K562 (cell line): Measurements from ENCODE around the gene CBLL1.

Source experiments
- NR2C2 ChIP-seq, 2 experiments: fragments of 200-800 bp in 1 of 2; sonication (Bioruptor generic) in 1 of 2; sonication (generic) in 1 of 2; formaldehyde crosslinking in 1 of 2; IDR thresholded peaks; 2 replicates each; pipeline versions ENCODE4 v1.6.1 to v1.8.0; 2016 to 2022; ENCODE audit warnings: mild to moderate bottlenecking in 1 of 2, missing compliant biosample characterization in 1 of 2, missing genetic modification characterization in 1 of 2, missing genetic modification reagents in 1 of 2
- SMC3 ChIP-seq: conservative IDR thresholded peaks from 2 replicates; pipeline ENCODE4 v1.6.1; 2011; ENCODE audit warnings: low read depth, low read length, improper control_type of control experiment; ENCODE audit not compliant: insufficient read depth
- ZC3H11A ChIP-seq: IDR thresholded peaks from 2 replicates; pipeline ENCODE4 v1.6.1; 2012; ENCODE audit warnings: low read depth, low read length, improper control_type of control experiment
- ZKSCAN3 ChIP-seq: fragments of 250-450 bp; sonication (Bioruptor Pico); IDR thresholded peaks from 2 replicates; pipeline ENCODE4 v1.4.0; 2020
- ZNF408 ChIP-seq: fragments of 250-450 bp; sonication (Bioruptor Pico); IDR thresholded peaks from 2 replicates; pipeline ENCODE4 v1.4.0; 2020; ENCODE audit warnings: low read depth, mild to moderate bottlenecking, moderate library complexity
- TF ChIP-seq, protein P1 (sequence below): fragments of 450-650 bp; IDR thresholded peaks from one replicate; pipeline ENCODE4 v1.6.1; 2018; ENCODE audit warnings: mild to moderate bottlenecking, moderate library complexity; ENCODE audit not compliant: partially characterized antibody
- TF ChIP-seq, protein P2 (sequence below): fragments of 450-650 bp; IDR thresholded peaks from 2 replicates; pipeline ENCODE4 v1.6.1; 2017; ENCODE audit warnings: mild to moderate bottlenecking, moderate library complexity

DNA sequence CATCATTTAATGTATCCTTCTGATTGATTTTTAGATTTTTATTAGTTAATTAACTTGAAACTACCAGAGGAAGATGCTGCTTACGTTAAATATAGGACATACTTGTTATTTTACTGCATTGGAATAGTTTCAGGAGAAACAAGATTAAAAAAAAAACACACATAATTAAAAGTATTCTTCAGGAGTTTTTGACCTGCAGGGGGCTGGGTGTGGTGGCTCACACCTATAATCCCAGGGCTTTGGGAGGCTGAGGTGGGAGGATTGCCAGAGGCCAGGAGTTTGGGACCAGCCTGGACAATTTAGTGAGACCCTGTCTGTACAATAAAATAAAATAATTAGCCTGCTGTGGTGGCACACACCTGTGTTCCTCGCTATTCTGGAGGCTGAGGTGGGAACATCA, 10.7 kb downstream of the CBLL1 start:
- TF ChIP-seq, protein P1, sequence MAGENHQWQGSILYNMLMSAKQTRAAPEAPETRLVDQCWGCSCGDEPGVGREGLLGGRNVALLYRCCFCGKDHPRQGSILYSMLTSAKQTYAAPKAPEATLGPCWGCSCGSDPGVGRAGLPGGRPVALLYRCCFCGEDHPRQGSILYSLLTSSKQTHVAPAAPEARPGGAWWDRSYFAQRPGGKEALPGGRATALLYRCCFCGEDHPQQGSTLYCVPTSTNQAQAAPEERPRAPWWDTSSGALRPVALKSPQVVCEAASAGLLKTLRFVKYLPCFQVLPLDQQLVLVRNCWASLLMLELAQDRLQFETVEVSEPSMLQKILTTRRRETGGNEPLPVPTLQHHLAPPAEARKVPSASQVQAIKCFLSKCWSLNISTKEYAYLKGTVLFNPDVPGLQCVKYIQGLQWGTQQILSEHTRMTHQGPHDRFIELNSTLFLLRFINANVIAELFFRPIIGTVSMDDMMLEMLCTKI, result no peak
- no peak for TF ChIP-seq SMC3
- TF ChIP-seq ZKSCAN3 (CRISPR knock-in tag), result no peak
- TF ChIP-seq, protein P2, sequence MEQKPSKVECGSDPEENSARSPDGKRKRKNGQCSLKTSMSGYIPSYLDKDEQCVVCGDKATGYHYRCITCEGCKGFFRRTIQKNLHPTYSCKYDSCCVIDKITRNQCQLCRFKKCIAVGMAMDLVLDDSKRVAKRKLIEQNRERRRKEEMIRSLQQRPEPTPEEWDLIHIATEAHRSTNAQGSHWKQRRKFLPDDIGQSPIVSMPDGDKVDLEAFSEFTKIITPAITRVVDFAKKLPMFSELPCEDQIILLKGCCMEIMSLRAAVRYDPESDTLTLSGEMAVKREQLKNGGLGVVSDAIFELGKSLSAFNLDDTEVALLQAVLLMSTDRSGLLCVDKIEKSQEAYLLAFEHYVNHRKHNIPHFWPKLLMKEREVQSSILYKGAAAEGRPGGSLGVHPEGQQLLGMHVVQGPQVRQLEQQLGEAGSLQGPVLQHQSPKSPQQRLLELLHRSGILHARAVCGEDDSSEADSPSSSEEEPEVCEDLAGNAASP, result no peak
- no peak for TF ChIP-seq ZNF408 (CRISPR knock-in tag)
- no peak for TF ChIP-seq ZC3H11A
- TF ChIP-seq NR2C2 (CRISPR knock-in tag; IDR thresholded peaks at IDR 0.05), result no peak
- TF ChIP-seq NR2C2 (tag; IDR thresholded peaks at IDR 0.05), result no peak
